ENCODE results near the gene TRIM74. TPM values are rescaled to one million over a fixed set of nuclear protein-coding genes. Genes with fewer than 3 reads are reported as not detected.
"Not testable (repeated sequence)": the region's sequence is repeated elsewhere in the genome, so short reads cannot be mapped to it uniquely, and the experiment has no call there.

TRIM74 gene
- total RNA-seq, 2 donors from 2014 or later, result 0.78 TPM; not detected in 1

DNA sequence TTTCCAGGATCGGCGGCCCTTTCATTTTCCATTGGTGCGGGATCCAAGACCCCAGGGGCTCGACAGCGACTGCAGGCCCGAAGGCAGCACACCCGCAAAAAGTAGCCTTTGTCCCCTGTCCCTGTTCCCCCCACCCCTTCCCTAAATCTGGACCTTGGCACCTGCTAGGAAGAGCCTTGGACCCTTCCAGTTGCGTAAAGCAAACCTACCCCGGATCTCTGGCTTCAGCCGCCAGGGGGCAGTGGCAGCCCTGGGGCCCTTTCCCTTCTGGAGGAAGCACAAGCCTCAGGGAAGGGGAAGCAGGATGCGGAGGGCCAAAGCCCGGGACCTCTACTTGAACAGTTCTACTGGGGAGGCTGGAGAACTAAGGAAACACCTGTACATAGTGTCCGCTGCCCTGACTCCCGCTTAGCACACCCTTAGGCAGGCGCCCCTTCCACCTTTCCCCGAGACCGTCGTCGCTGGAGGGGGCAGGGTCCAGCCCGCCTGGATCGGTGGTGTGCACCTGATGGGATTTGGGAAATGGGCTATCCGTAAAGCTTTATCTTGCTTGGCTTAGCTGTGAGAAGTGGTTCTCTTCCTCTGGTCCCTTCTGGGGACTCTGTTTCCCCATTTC is 23.0 kb downstream of the TRIM74 start:
- not testable (repeated sequence) for ATAC-seq; H3K27ac Mint-ChIP-seq; H3K27me3 Mint-ChIP-seq; H3K4me1 Mint-ChIP-seq (ENCODE audit: low read depth in 2 of 2); H3K4me3 Mint-ChIP-seq; H3K36me3 Mint-ChIP-seq; H3K9me3 Mint-ChIP-seq; DNase-seq (ENCODE audit: low spot score)

DNA sequence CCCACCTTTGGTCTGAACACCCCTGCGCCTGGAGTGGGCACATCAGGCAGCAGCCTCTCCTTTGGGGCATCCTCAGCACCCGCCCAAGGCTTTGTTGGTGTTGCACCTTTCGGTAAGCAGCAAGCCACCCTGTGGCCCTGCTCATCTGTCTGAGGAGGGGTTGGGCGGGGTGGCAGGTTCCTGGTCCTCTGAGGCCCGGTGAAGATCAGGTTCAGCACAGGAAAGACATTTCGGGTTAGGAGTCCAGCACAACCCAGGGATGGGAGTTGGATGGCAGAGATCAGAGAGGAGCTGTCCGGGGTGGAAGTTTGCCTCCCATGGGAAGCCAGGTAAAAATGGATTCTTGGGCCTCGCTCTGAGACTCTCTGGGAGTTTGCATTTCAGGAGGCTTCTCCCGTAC is 23.7 kb downstream of the TRIM74 start:
- not testable (repeated sequence) for H3K27ac Mint-ChIP-seq; H3K27me3 Mint-ChIP-seq; H3K9me3 Mint-ChIP-seq; H3K4me3 Mint-ChIP-seq; H3K36me3 Mint-ChIP-seq; DNase-seq (ENCODE audit: low spot score); ATAC-seq
- peaks cover 0 to 11% of the 10 kb centered on the region in 2 donors for H3K4me1 Mint-ChIP-seq (ENCODE audit: low read depth in 2 of 2)

DNA sequence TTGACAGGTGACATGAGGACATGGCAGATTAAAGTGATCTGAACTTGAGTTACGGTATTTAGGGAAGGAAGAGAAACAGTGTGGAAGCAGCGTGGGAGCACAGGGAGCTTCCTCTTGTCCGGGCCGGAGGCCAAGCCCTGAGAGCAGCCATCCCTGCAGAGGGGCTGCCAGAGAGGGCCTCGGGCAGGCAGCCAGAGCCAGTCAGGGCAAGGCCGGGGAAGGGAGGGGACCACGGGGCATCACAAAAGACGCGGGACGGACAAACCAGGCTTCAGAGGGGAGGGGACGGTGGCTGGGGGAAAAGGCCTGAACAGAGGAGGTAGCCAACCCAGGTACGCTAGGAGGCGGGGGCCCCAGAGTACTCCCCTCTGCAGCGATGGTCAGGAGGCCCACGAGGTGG is 24.3 kb downstream of the TRIM74 start:
- ATAC-seq; H3K27ac Mint-ChIP-seq; H3K9me3 Mint-ChIP-seq; DNase-seq (ENCODE audit: low spot score); H3K36me3 Mint-ChIP-seq; H3K27me3 Mint-ChIP-seq; H3K4me3 Mint-ChIP-seq: not testable (repeated sequence)
- H3K4me1 Mint-ChIP-seq (ENCODE audit: low read depth in 2 of 2), result peaks cover 0 to 11% of the 10 kb centered on the region in 2 donors

DNA sequence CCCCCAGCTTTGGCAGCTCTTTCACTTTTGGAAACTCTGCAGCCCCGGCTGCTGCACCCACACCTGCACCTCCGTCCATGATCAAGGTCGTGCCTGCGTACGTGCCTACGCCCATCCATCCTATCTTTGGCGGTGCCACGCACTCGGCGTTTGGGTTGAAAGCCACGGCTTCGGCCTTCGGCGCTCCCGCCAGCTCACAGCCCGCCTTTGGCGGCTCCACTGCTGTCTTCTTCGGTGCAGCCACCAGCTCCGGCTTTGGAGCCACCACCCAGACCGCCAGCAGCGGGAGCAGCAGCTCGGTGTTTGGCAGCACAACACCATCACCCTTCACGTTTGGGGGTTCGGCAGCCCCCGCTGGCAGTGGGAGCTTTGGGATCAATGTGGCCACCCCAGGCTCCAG is 26.3 kb downstream of the TRIM74 start:
- not testable (repeated sequence) for H3K36me3 Mint-ChIP-seq; H3K4me3 Mint-ChIP-seq; H3K27ac Mint-ChIP-seq; DNase-seq (ENCODE audit: low spot score); ATAC-seq; H3K27me3 Mint-ChIP-seq; H3K9me3 Mint-ChIP-seq
- H3K4me1 Mint-ChIP-seq (ENCODE audit: low read depth in 2 of 2), result peaks cover 3 to 20% of the 10 kb centered on the region in 2 donors

DNA sequence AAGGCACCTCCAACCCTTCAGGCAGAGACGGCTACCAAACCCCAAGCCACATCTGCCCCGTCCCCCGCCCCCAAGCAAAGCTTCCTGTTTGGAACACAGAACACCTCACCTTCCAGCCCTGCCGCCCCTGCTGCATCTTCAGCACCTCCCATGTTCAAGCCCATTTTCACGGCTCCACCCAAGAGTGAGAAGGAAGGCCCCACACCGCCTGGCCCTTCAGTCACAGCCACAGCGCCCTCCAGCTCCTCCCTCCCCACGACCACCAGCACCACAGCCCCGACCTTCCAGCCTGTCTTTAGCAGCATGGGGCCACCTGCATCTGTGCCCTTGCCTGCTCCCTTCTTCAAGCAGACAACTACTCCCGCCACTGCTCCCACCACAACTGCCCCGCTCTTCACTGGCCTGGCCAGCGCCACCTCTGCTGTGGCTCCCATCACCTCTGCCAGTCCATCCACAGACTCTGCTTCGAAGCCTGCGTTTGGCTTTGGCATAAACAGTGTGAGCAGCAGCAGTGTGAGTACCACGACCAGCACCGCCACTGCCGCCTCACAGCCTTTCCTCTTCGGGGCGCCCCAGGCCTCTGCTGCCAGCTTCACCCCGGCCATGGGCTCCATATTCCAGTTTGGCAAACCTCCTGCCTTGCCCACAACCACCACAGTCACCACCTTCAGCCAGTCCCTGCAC is 27.1 kb downstream of the TRIM74 start:
- ATAC-seq, result peak; percentile 42 to 69
- DNase-seq (ENCODE audit: low spot score), result not testable (repeated sequence)

GRCh38 chr7:72928216-72928615 is 41.0 kb downstream of the TRIM74 start:
- H3K36me3 Mint-ChIP-seq, result peaks cover 28% of the 10 kb centered on the region

More for the DNA sequence above, 27.1 kb downstream of the TRIM74 start:
- Mint-ChIP-seq H3K27ac (peak overlapping the region in 1 of 2 donors; percentile 72), H3K4me1 (ENCODE audit: low read depth in 2 of 2) (peaks cover 9 to 28% of the 10 kb centered on the region in 2 donors)
- H3K27me3 Mint-ChIP-seq, H3K4me3 Mint-ChIP-seq, H3K36me3 Mint-ChIP-seq, H3K9me3 Mint-ChIP-seq: not testable (repeated sequence)

GRCh38 chr7:72927791-72928190 is 41.5 kb downstream of the TRIM74 start:
- H3K27me3 Mint-ChIP-seq; H3K9me3 Mint-ChIP-seq; DNase-seq (ENCODE audit: low spot score); ATAC-seq; H3K27ac Mint-ChIP-seq; H3K4me3 Mint-ChIP-seq: not testable (repeated sequence)
- H3K36me3 Mint-ChIP-seq, result peaks cover 28% of the 10 kb centered on the region
- H3K4me1 Mint-ChIP-seq (ENCODE audit: low read depth in 2 of 2), result peaks cover 24 to 33% of the 10 kb centered on the region in 2 donors

More at GRCh38 chr7:72928216-72928615, 41.0 kb downstream of the TRIM74 start:
- H3K4me3 Mint-ChIP-seq; H3K27ac Mint-ChIP-seq; ATAC-seq; H3K9me3 Mint-ChIP-seq; H3K27me3 Mint-ChIP-seq; DNase-seq (ENCODE audit: low spot score): not testable (repeated sequence)
- H3K4me1 Mint-ChIP-seq (ENCODE audit: low read depth in 2 of 2), result peaks cover 24 to 31% of the 10 kb centered on the region in 2 donors

- ATAC-seq (peak in 1 of 2 donors; percentile 43), DNase-seq (ENCODE audit: low spot score) (no peak)
- Mint-ChIP-seq H3K4me1 (ENCODE audit: low read depth in 2 of 2) (peaks cover 24 to 36% of the 10 kb centered on the region in 2 donors), H3K27me3 (no peaks in the 10 kb centered on the region), H3K27ac (peak overlapping the region; percentile 94 to 98), H3K4me3 (peak overlapping the region; percentile 97), H3K9me3 (no peaks in the 10 kb centered on the region), H3K36me3 (peaks cover 25% of the 10 kb centered on the region)
Measured at GRCh38 chr7:72925546-72926120, 43.6 kb downstream of the TRIM74 start.

- no peaks in the 10 kb centered on the region for H3K27me3 Mint-ChIP-seq
- H3K9me3 Mint-ChIP-seq, result no peaks in the 10 kb centered on the region
- peaks cover 19% of the 10 kb centered on the region for H3K36me3 Mint-ChIP-seq
- peak; percentile 88 for DNase-seq (ENCODE audit: low spot score)
- H3K4me1 Mint-ChIP-seq (ENCODE audit: low read depth in 2 of 2), result peaks cover 24 to 32% of the 10 kb centered on the region in 2 donors
- ATAC-seq, result peak; percentile 95 to 97
- peak within 1 kb of the TSS; percentile 97 for H3K4me3 Mint-ChIP-seq
- peak within 1 kb of the TSS; percentile 94 to 98 for H3K27ac Mint-ChIP-seq
Measured at GRCh38 chr7:72924733-72925545, 44.3 kb downstream of the TRIM74 start, which contains the start of gene POM121. Gene POM121, plus strand, starts transcription at chr7:72925095. Its CDS starts 27 bp downstream, at chr7:72925122.

DNA sequence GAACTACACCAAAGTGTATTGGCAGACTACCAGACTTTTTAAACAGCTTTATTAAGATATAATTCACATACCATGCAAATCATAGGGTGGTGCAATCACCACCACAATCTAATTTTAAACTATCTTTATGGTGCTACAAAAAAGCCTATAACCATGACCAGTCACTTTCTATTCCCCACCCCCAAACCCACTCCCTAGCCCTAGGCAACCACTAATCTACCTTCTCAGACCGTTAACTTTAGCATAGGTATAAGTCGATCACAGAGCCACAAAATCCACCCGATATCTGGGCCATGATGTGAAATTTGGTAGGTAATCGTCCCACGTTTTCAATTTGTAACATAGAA is 44.9 kb downstream of the TRIM74 start:
- peak overlapping the region; percentile 97 for H3K4me3 Mint-ChIP-seq
- H3K9me3 Mint-ChIP-seq, result no peaks in the 10 kb centered on the region
- no peaks in the 10 kb centered on the region for H3K27me3 Mint-ChIP-seq
- peaks cover 24 to 34% of the 10 kb centered on the region in 2 donors for H3K4me1 Mint-ChIP-seq (ENCODE audit: low read depth in 2 of 2)
- H3K27ac Mint-ChIP-seq, result peak overlapping the region; percentile 94 to 98
- DNase-seq (ENCODE audit: low spot score), result no peak
- peak; percentile 1 to 7 for ATAC-seq
- peaks cover 18% of the 10 kb centered on the region for H3K36me3 Mint-ChIP-seq

GRCh38 chr7:72919256-72919775 is 50.0 kb downstream of the TRIM74 start:
- DNase-seq (ENCODE audit: low spot score) (no peak), ATAC-seq (no peak)
- no peak overlapping the region for H3K4me3 Mint-ChIP-seq
- H3K27ac Mint-ChIP-seq, result no peak overlapping the region
- no peaks in the 10 kb centered on the region for H3K36me3 Mint-ChIP-seq
- peaks cover 4 to 27% of the 10 kb centered on the region in 2 donors for H3K4me1 Mint-ChIP-seq (ENCODE audit: low read depth in 2 of 2)
- H3K27me3 Mint-ChIP-seq, result no peaks in the 10 kb centered on the region
- H3K9me3 Mint-ChIP-seq, result no peaks in the 10 kb centered on the region

DNA sequence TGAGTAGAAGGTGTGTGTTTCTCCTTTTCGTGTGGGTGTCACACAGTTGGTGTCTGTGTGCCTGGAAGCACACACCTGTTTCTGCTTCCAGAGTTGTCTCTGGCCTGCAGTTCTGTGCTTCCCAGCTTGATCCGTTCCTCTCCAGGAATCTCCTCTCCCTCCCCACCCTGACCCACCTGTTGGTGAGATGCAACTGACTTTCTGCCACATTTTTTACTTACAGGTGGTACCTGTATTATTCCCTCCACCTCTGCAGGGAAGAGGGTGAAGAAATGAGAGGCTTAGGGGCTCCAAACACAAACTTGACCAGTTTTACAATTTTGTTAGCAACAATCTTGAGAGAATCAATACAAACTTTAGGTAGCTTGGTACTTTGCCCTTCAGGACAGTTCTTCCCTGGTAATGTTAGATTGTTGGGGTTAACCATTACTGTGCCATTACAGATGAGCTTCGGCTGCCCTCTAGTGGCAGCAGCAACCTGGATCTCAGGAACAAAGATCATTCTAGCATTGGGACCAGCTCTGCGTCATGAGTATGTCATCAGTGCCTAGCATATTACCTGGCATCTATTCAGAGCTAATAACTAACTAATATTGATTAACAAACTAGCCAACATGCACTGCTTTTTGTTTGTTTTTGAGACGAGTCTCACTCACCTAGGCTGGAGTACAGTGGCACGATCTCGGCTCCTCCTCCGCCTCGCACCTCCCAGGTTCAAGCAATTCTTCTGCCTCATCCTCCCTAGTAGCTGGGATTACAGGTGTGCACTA is 54.3 kb downstream of the TRIM74 start:
- H3K4me3 Mint-ChIP-seq, H3K9me3 Mint-ChIP-seq, H3K27me3 Mint-ChIP-seq, H3K36me3 Mint-ChIP-seq, H3K27ac Mint-ChIP-seq: not testable (repeated sequence)
- peak; percentile 67 to 77 for ATAC-seq
- peaks cover 24 to 26% of the 10 kb centered on the region in 2 donors for H3K4me1 Mint-ChIP-seq (ENCODE audit: low read depth in 2 of 2)
- DNase-seq (ENCODE audit: low spot score), result peak; percentile 61

DNA sequence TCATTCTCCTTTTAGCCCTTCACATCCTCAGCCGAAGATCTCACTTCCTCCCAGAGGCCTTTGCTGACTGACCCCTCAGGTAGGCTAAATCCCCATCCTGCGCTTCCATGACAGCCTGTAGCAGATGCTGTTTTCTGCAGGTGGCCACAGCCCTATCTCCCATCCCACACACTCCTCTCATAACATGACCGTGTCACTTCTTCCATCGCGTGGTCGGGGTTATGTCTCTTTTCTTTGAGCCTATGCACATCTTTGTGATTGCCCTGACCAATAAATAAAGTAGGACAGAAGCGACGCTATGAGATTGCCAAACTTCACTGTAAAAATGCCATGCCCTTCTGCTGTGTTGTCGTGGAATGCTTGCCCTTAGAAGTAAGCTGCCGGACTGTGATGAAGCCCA is 55.5 kb downstream of the TRIM74 start:
- H3K9me3 Mint-ChIP-seq; ATAC-seq; H3K36me3 Mint-ChIP-seq; H3K4me3 Mint-ChIP-seq; H3K27me3 Mint-ChIP-seq; DNase-seq (ENCODE audit: low spot score): not testable (repeated sequence)
- H3K27ac Mint-ChIP-seq, result peak overlapping the region; percentile 16 to 39
- H3K4me1 Mint-ChIP-seq (ENCODE audit: low read depth in 2 of 2), result peaks cover 23 to 24% of the 10 kb centered on the region in 2 donors
